Fibroblast of pulmonary artery (primary cell): ENCODE measurements around the gene NINJ2.

Experiments
- DNase-seq: peaks from one replicate; pipeline ENCODE4 v3.0.0-alpha.2; 2010; ENCODE audit warnings: low read depth
- H3K4me3 ChIP-seq: replicated peaks from 2 replicates; pipeline ENCODE4 v1.5.1; 2011; ENCODE audit warnings: low read depth, mild to moderate bottlenecking, control low read depth, low read length, moderate library complexity
- CTCF ChIP-seq: IDR thresholded peaks from 2 replicates; pipeline ENCODE4 v1.5.1; 2011; ENCODE audit warnings: mild to moderate bottlenecking, control low read depth, low read length, inconsistent platforms; ENCODE audit errors: missing control alignments

NINJ2 gene

DNA sequence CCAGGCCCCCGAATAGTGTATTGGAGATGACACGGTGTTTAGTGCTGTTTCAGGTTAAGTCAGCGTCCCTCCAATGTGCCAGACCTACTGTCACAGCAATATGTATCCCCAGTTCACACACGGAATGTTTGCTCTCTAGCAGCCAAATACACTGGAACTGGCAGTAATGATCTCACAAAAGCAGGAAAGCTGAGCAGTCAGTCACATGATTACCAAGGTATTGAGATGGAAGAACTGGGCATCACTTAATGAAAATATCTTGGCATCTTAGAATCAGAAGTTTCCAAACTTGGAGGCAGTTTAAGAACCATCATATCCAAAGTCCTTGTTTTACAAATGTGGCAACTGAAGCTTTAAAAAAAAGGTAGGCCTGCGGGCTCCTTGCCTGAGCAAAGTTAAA is 23.3 kb downstream of the NINJ2 start:
- DNase-seq: no peak
- TF ChIP-seq CTCF: no peak
- H3K4me3 ChIP-seq: no peak overlapping the region

- DNase-seq: no peak
- no peak for TF ChIP-seq CTCF
Observed at GRCh38 chr12:639566-639965, 23.7 kb downstream of the NINJ2 start.

DNA sequence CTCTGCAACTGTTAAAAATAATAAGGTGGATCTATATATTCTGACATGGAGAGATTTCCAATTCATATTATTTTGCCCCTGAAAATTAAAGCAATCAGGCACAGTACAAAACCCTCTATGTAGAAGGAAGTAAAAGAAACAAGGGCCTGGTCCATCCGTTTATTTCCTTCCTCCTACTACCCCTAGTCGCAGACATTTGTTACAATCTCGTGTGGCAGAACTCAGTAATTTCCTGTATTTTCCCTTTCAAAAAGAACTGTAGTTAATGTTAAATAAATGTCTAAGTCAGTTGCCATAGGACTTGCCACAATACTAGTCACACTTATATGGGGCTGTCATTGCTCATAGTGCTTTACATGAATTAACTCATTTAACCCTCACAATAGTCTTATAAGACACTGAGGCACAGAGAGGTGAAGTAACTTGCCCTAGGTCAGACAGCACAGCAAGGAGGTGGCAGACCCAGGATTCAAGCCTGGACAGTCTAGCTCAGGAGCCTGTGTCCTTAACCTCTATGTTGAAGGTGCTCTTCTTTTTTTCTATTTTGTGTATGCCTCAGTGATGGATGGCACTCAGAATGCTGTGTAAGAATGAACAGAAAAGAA is 24.2 kb downstream of the NINJ2 start:
- TF ChIP-seq CTCF: no peak
- DNase-seq: no peak
- no peak overlapping the region for H3K4me3 ChIP-seq

More at GRCh38 chr12:639566-639965, 23.7 kb downstream of the NINJ2 start:
- no peak overlapping the region for H3K4me3 ChIP-seq

- no peak for DNase-seq
- H3K4me3 ChIP-seq: no peak overlapping the region
Observed at GRCh38 chr12:636632-637031, 26.6 kb downstream of the NINJ2 start.

DNA sequence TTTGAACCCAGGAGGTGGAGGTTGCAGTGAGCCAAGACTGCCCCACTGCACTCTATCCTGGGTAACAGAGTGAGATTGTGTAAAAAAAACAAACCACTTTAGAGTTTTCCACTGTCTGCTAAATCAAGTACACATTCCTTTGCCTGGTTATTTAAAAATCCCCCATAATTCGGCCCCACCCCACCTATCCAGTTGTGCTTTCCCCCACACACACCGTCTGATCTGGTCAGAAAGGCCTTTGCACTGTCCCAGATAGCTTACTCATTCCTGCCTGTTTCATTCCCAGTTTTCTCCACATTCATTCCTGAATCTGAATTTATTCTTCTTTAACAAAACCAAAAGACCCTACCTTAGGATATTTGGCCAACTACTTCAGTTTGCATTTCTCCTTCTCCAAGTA is 29.5 kb downstream of the NINJ2 start:
- TF ChIP-seq CTCF: no peak
- H3K4me3 ChIP-seq: no peak overlapping the region
- no peak for DNase-seq

More at GRCh38 chr12:636632-637031, 26.6 kb downstream of the NINJ2 start:
- no peak for TF ChIP-seq CTCF

DNA sequence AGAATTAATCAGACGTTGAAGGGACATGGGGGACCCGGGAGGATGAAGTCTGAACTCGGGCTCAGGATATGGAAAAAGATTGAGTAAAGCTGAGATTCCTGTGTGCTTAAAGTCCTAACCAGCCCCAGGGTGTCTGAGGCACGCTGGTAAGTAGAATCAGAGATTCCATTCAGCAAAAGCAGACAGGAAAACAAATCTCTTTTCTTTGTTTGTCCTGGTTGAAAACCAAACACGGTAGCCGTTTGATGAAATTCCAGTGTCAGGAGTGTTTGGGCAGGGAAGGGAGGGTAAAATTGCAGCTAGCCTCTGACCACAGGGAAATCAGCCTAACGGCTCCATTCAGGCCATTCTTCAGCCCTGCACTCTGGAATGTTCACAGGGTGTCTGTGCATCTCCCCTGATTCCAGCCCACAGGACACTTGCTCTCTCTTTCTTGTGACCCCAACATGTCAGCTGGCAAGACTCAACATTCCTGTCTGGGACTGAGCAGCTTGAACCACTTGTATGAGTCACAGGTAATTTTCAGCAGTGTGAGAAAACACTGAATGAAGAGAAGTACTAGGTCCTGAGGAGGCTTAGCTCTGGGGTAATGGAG is 31.0 kb downstream of the NINJ2 start:
- H3K4me3 ChIP-seq: no peak overlapping the region
- DNase-seq: peak; percentile 82

More for the DNA sequence above, 31.0 kb downstream of the NINJ2 start:
- TF ChIP-seq CTCF: no peak
